Neuronal stem cell (in vitro differentiated cells): ENCODE data around the gene TXNDC16.

Source experiments
- DNase-seq: peaks from one replicate; pipeline ENCODE4 v3.0.0-alpha.2; 2013; ENCODE audit warnings: low spot score
- H2AFZ ChIP-seq: one replicate; pipeline ENCODE4 v1.6.1; 2013; ENCODE audit warnings: mild to moderate bottlenecking, low read length, inconsistent platforms
- H2AK5ac ChIP-seq: 2 replicates; pipeline ENCODE4 v1.6.1; 2013; ENCODE audit warnings: low read depth, mild to moderate bottlenecking, inconsistent platforms, low read length, moderate library complexity, mixed read lengths
- H2BK120ac ChIP-seq: 2 replicates; pipeline ENCODE4 v1.6.1; 2013; ENCODE audit warnings: low read depth, mild to moderate bottlenecking, inconsistent platforms, low read length, moderate library complexity, mixed read lengths
- H2BK12ac ChIP-seq: one replicate; pipeline ENCODE4 v1.6.1; 2013; ENCODE audit warnings: low read length, inconsistent platforms
- H2BK15ac ChIP-seq: 2 replicates; pipeline ENCODE4 v1.6.1; 2013; ENCODE audit warnings: mild to moderate bottlenecking, low read length, inconsistent platforms, mixed read lengths
- H2BK5ac ChIP-seq: one replicate; pipeline ENCODE4 v1.6.1; 2013; ENCODE audit warnings: inconsistent platforms, mild to moderate bottlenecking, low read length, moderate library complexity
- H3K14ac ChIP-seq: one replicate; pipeline ENCODE4 v1.6.1; 2013; ENCODE audit warnings: low read length, inconsistent platforms
- H3K18ac ChIP-seq: 2 replicates; pipeline ENCODE4 v1.6.1; 2013; ENCODE audit warnings: low read length, inconsistent platforms
- H3K23ac ChIP-seq: 2 replicates; pipeline ENCODE4 v1.6.1; 2013; ENCODE audit warnings: low read depth, mild to moderate bottlenecking, mixed read lengths, low read length, inconsistent platforms; ENCODE audit not compliant: poor library complexity
- H3K27ac ChIP-seq: replicated peaks from 3 replicates; pipeline ENCODE4 v1.5.1; 2013; ENCODE audit warnings: low read length, inconsistent platforms
- H3K27me3 ChIP-seq, 3 experiments: 2 replicates each; pipeline ENCODE4 v1.6.1; 2013; ENCODE audit warnings: low read length in 3 of 3, mild to moderate bottlenecking in 2 of 3, inconsistent platforms in 1 of 3, low read depth in 1 of 3, mixed read lengths in 1 of 3, moderate library complexity in 1 of 3; ENCODE audit not compliant: control insufficient read depth in 3 of 3, insufficient read depth in 3 of 3
- H3K36me3 ChIP-seq, 2 donors: replicated peaks in 1 of 2; 2 replicates each; pipeline ENCODE4 v1.6.1; 2013; ENCODE audit warnings: low read length in 2 of 2; ENCODE audit not compliant: control insufficient read depth in 2 of 2, insufficient read depth in 2 of 2
- H3K4ac ChIP-seq: 2 replicates; pipeline ENCODE4 v1.6.1; 2013; ENCODE audit warnings: inconsistent platforms, mild to moderate bottlenecking, low read length, moderate library complexity
- H3K4me1 ChIP-seq, 2 donors: 1 replicate in 1 of 2; 2 replicates in 1 of 2; pipeline ENCODE4 v1.6.1; 2013; ENCODE audit warnings: low read length in 2 of 2, low read depth in 1 of 2; ENCODE audit not compliant: control insufficient read depth in 2 of 2, insufficient read depth in 1 of 2
- H3K4me2 ChIP-seq: one replicate; pipeline ENCODE4 v1.6.1; 2013; ENCODE audit warnings: mild to moderate bottlenecking, low read length, inconsistent platforms; ENCODE audit not compliant: insufficient read depth, poor library complexity, severe bottlenecking
- H3K4me3 ChIP-seq, 2 donors: 2 replicates each; pipeline ENCODE4 v1.5.1; 2013; ENCODE audit warnings: low read length in 2 of 2, mild to moderate bottlenecking in 2 of 2, inconsistent platforms in 1 of 2, moderate library complexity in 1 of 2
- H3K79me1 ChIP-seq: one replicate; pipeline ENCODE4 v1.6.1; 2013; ENCODE audit warnings: low read depth, mild to moderate bottlenecking, inconsistent platforms, low read length, moderate library complexity
- H3K9ac ChIP-seq: one replicate; pipeline ENCODE4 v1.6.1; 2013; ENCODE audit warnings: mild to moderate bottlenecking, low read depth, low read length, inconsistent platforms; ENCODE audit not compliant: poor library complexity
- H3K9me3 ChIP-seq, 2 donors: replicated peaks in 1 of 2; 2 replicates each; pipeline versions ENCODE3 to v1.6.1; 2013; ENCODE audit warnings: low read length in 2 of 2, mild to moderate bottlenecking in 2 of 2, inconsistent platforms in 1 of 2, low read depth in 1 of 2, mixed read lengths in 1 of 2, moderate library complexity in 1 of 2; ENCODE audit not compliant: control insufficient read depth in 2 of 2, insufficient read depth in 1 of 2
- H4K8ac ChIP-seq: one replicate; pipeline ENCODE4 v1.6.1; 2013; ENCODE audit warnings: low read depth, mild to moderate bottlenecking, inconsistent platforms, low read length, moderate library complexity
- H4K91ac ChIP-seq: one replicate; pipeline ENCODE4 v1.6.1; 2013; ENCODE audit warnings: low read length, low read depth, mild to moderate bottlenecking, inconsistent platforms; ENCODE audit not compliant: poor library complexity
- whole genome bisulfite sequencing, 2 donors: extraction: QIAGEN DNeasy Blood & Tissue Kit; methylation state at CpG; one replicate each; pipeline ENCODE4 v1.1.7; 2013; ENCODE audit warnings: missing lambda C conversion rate in 2 of 2, mixed read lengths in 1 of 2; ENCODE audit not compliant: insufficient read length in 2 of 2, insufficient replicate concordance in 1 of 2; ENCODE audit errors: extremely low coverage in 2 of 2; 5-methylcytosine and 5-hydroxymethylcytosine counted together

Gene TXNDC16

DNA sequence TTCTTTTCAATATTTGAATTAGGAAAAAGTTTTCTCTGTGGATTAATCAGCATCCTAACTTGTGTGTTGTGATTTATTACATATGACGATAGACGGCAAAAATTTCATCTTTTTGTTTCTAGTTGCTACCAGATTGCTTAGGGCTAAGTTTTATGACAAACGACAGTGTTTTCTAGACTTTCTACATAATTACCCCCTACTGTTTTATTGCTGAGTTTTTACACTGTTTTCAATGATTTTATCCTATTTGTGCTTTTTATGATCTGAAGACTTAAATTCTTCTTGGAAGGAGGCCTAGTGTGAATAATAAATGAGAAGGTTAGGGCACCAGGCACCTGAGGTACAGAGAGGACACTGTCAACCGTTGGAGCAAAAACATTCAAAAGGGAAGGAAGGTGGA lies 88.1 kb downstream of the TXNDC16 start:
- H2BK5ac ChIP-seq: no peak overlapping the region
- H3K9me3 ChIP-seq: peaks cover 4 to 10% of the 10 kb centered on the region in 2 donors
- no peak overlapping the region for H2AK5ac ChIP-seq
- no peaks in the 10 kb centered on the region for H3K27me3 ChIP-seq
- H3K27ac ChIP-seq: no peak overlapping the region
- no peak overlapping the region for H3K14ac ChIP-seq
- DNase-seq: no peak
- H3K79me1 ChIP-seq: no peaks in the 10 kb centered on the region
- no peak overlapping the region for H3K9ac ChIP-seq
- no peak overlapping the region for H2BK120ac ChIP-seq
- H3K18ac ChIP-seq: no peak overlapping the region
- WGBS, 2 donors: no CpG with 5 or more reads among the region's 4 CpGs
- no peak overlapping the region for H3K4me3 ChIP-seq
- H3K4ac ChIP-seq: no peak overlapping the region
- H3K23ac ChIP-seq: no peak overlapping the region
- H3K4me2 ChIP-seq: no peak overlapping the region
- no peak overlapping the region for H4K8ac ChIP-seq
- peaks cover 4 to 7% of the 10 kb centered on the region in 2 donors for H3K36me3 ChIP-seq
- no peak overlapping the region for H2AFZ ChIP-seq
- no peaks in the 10 kb centered on the region for H3K4me1 ChIP-seq
- no peak overlapping the region for H2BK15ac ChIP-seq
- H2BK12ac ChIP-seq: no peak overlapping the region
- H4K91ac ChIP-seq: no peak overlapping the region

DNA sequence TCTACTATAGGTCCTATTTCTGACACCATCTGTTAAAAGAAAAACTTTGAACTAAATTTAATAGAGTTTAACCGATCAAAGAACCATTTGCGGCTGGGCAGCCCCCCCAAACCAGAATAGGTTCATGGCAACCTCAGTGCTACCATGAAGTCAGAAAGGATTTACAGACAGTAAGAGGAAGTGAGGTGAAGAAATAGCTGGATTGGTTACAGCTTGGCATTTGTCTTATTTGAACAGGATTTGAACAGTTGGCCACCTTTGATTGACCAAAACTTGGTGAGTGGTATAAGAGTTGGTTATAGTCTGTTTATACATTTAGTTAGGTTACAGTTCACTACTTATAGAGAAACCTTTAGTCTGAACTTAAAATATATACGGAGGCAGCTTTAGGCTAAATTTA lies 88.9 kb downstream of the TXNDC16 start:
- H2BK120ac ChIP-seq: no peak overlapping the region
- no peak overlapping the region for H2AFZ ChIP-seq
- H3K4me3 ChIP-seq: no peak overlapping the region
- peaks cover 4 to 7% of the 10 kb centered on the region in 2 donors for H3K36me3 ChIP-seq
- H2BK15ac ChIP-seq: no peak overlapping the region
- no peaks in the 10 kb centered on the region for H3K27me3 ChIP-seq
- H3K4me1 ChIP-seq: no peaks in the 10 kb centered on the region
- DNase-seq: no peak
- H3K27ac ChIP-seq: no peak overlapping the region
- H3K14ac ChIP-seq: no peak overlapping the region
- H3K4ac ChIP-seq: no peak overlapping the region
- H2AK5ac ChIP-seq: no peak overlapping the region
- no peaks in the 10 kb centered on the region for H3K79me1 ChIP-seq
- peaks cover 4 to 10% of the 10 kb centered on the region in 2 donors for H3K9me3 ChIP-seq
- H2BK5ac ChIP-seq: no peak overlapping the region
- WGBS, 2 donors: no CpG with 5 or more reads among the region's 3 CpGs
- H4K91ac ChIP-seq: no peak overlapping the region
- H4K8ac ChIP-seq: no peak overlapping the region
- H3K4me2 ChIP-seq: no peak overlapping the region
- H3K9ac ChIP-seq: no peak overlapping the region
- no peak overlapping the region for H3K23ac ChIP-seq
- H2BK12ac ChIP-seq: no peak overlapping the region
- H3K18ac ChIP-seq: no peak overlapping the region

DNA sequence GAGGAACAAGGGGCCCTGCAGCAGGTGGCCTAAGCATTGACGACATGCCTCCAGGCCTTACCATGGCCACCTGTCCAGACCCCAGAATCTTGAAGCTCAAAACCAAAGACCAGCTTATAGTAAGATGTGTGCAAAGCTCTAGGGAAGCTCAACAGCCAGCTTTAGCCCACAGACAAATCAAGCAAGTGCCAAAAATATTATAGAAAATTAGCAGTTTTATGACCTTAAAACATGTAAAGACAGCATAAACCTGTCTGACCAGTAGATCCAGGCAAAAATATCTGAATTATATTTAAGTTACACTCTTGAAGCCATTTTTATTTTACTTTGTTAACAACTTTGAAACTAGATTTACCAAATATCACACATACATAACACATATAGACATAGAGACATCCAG lies 90.6 kb downstream of the TXNDC16 start:
- Histone ChIP-seq H3K27me3 (no peaks in the 10 kb centered on the region), H3K9ac (no peak overlapping the region), H2AK5ac (no peak overlapping the region), H4K91ac (no peak overlapping the region), H3K4ac (no peak overlapping the region), H3K4me1 (no peaks in the 10 kb centered on the region), H2BK5ac (no peak overlapping the region), H3K14ac (peak overlapping the region; percentile 82), H3K18ac (no peak overlapping the region), H3K79me1 (no peaks in the 10 kb centered on the region), H3K27ac (no peak overlapping the region), H4K8ac (no peak overlapping the region), H3K36me3 (peaks cover 4 to 7% of the 10 kb centered on the region in 2 donors), H3K4me2 (no peak overlapping the region), H2BK15ac (no peak overlapping the region), H2BK12ac (no peak overlapping the region), H3K23ac (no peak overlapping the region), H3K4me3 (no peak overlapping the region), H2AFZ (no peak overlapping the region), H2BK120ac (no peak overlapping the region), H3K9me3 (peaks cover 4 to 10% of the 10 kb centered on the region in 2 donors)
- WGBS, 2 donors: no CpG with 5 or more reads among the region's 1 CpG
- no peak for DNase-seq

DNA sequence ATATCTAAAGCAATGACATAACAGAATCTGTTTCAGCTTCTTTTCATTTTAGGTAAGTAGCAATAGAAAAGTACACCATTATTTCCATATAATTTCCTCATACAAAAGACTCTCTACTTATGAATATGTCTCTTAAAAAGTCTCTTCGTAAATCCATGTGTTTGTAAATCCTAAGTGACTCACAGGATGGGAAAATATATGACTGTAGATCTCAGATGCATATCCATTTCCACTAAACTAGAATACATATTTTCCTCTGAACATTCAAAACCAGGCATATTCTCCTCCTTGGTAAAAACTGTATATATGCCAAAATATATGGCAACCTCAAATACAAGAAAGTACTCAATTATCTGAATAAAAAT lies 93.6 kb downstream of the TXNDC16 start:
- no peak overlapping the region for H4K8ac ChIP-seq
- peaks cover 4 to 7% of the 10 kb centered on the region in 2 donors for H3K36me3 ChIP-seq
- H3K27ac ChIP-seq: no peak overlapping the region
- no peak overlapping the region for H3K9ac ChIP-seq
- H2BK5ac ChIP-seq: no peak overlapping the region
- DNase-seq: no peak
- no peak overlapping the region for H3K23ac ChIP-seq
- no peak overlapping the region for H3K4ac ChIP-seq
- H3K4me3 ChIP-seq: no peak overlapping the region
- no peaks in the 10 kb centered on the region for H3K79me1 ChIP-seq
- H2BK12ac ChIP-seq: no peak overlapping the region
- H3K27me3 ChIP-seq: no peaks in the 10 kb centered on the region
- H2AFZ ChIP-seq: no peak overlapping the region
- WGBS, 2 donors: no CpG with 5 or more reads among the region's 1 CpG
- H4K91ac ChIP-seq: no peak overlapping the region
- H2AK5ac ChIP-seq: no peak overlapping the region
- H2BK15ac ChIP-seq: no peak overlapping the region
- no peak overlapping the region for H2BK120ac ChIP-seq
- no peak overlapping the region for H3K4me2 ChIP-seq
- H3K4me1 ChIP-seq: no peaks in the 10 kb centered on the region
- no peak overlapping the region for H3K14ac ChIP-seq
- peaks cover 4 to 10% of the 10 kb centered on the region in 2 donors for H3K9me3 ChIP-seq
- H3K18ac ChIP-seq: no peak overlapping the region
